Astrocyte (in vitro differentiated cells and primary cell): ENCODE measurements around the gene CBFA2T2. TPM values are rescaled to one million over a fixed set of nuclear protein-coding genes. Genes with fewer than 3 reads are reported as not detected.

Source experiments
- DNase-seq: peaks from one replicate; pipeline ENCODE4 v3.0.0-alpha.2; 2010; ENCODE audit warnings: low read depth
- FAIRE-seq: peaks from 2 replicates; lab custom pipeline; 2011; peaks lifted over from hg19 to GRCh38; lab: Jason Lieb, UNC
- H2AFZ ChIP-seq: 2 replicates; pipeline ENCODE4 v1.6.0; 2012; ENCODE audit warnings: low read depth, low read length, inconsistent platforms
- H3K27ac ChIP-seq: 2 replicates; pipeline ENCODE4 v1.5.1; 2011; ENCODE audit warnings: low read depth, low read length, inconsistent platforms
- H3K27me3 ChIP-seq: 2 replicates; pipeline ENCODE4 v1.6.0; 2011; ENCODE audit warnings: low read length, inconsistent platforms; ENCODE audit not compliant: insufficient read depth
- H3K36me3 ChIP-seq: 2 replicates; pipeline ENCODE4 v1.5.1; 2011; ENCODE audit warnings: low read length, inconsistent platforms; ENCODE audit not compliant: insufficient read depth
- H3K4me1 ChIP-seq: 2 replicates; pipeline ENCODE4 v1.5.1; 2011; ENCODE audit warnings: low read length, inconsistent platforms; ENCODE audit not compliant: insufficient read depth
- H3K4me2 ChIP-seq: 2 replicates; pipeline ENCODE4 v1.6.0; 2012; ENCODE audit warnings: low read length, inconsistent platforms
- H3K4me3 ChIP-seq: 2 replicates; pipeline ENCODE4 v1.5.1; 2011; ENCODE audit warnings: low read depth, mild to moderate bottlenecking, low read length, inconsistent platforms; ENCODE audit not compliant: insufficient read depth
- H3K79me2 ChIP-seq: 2 replicates; pipeline ENCODE4 v1.6.0; 2012; ENCODE audit warnings: mild to moderate bottlenecking, low read length, inconsistent platforms; ENCODE audit not compliant: insufficient read depth
- H3K9ac ChIP-seq: 2 replicates; pipeline ENCODE4 v1.6.0; 2012; ENCODE audit warnings: mild to moderate bottlenecking, low read length, inconsistent platforms
- H3K9me3 ChIP-seq: 2 replicates; pipeline ENCODE4 v1.5.1; 2012; ENCODE audit warnings: low read depth, mild to moderate bottlenecking, low read length, inconsistent platforms; ENCODE audit not compliant: insufficient read depth
- H4K20me1 ChIP-seq: 2 replicates; pipeline ENCODE4 v1.6.0; 2012; ENCODE audit warnings: low read length, inconsistent platforms; ENCODE audit not compliant: insufficient read depth
- H3K27ac Mint-ChIP-seq: one replicate; pipeline ENCODE4 v1.8.0; 2021; ENCODE audit warnings: mild to moderate bottlenecking, mixed read lengths; ENCODE audit not compliant: unreplicated experiment
- H3K27me3 Mint-ChIP-seq: one replicate; pipeline ENCODE4 v1.8.0; 2021; ENCODE audit warnings: low read depth, mixed read lengths; ENCODE audit not compliant: unreplicated experiment
- H3K36me3 Mint-ChIP-seq: one replicate; pipeline ENCODE4 v1.8.0; 2021; ENCODE audit warnings: low read depth, mixed read lengths; ENCODE audit not compliant: unreplicated experiment
- H3K4me1 Mint-ChIP-seq: one replicate; pipeline ENCODE4 v1.8.0; 2021; ENCODE audit warnings: low read depth, mixed read lengths; ENCODE audit not compliant: unreplicated experiment
- H3K4me3 Mint-ChIP-seq: one replicate; pipeline ENCODE4 v1.8.0; 2021; ENCODE audit warnings: mild to moderate bottlenecking, moderate library complexity, mixed read lengths; ENCODE audit not compliant: unreplicated experiment
- H3K9me3 Mint-ChIP-seq: one replicate; pipeline ENCODE4 v1.8.0; 2021; ENCODE audit warnings: mild to moderate bottlenecking, mixed read lengths; ENCODE audit not compliant: unreplicated experiment
- EZH2 ChIP-seq: IDR thresholded peaks from 2 replicates; pipeline ENCODE4 v1.6.1; 2012; ENCODE audit warnings: mild to moderate bottlenecking, low read length, inconsistent platforms; ENCODE audit not compliant: insufficient read depth
- total RNA-seq: library from RNA; stranded (reverse); gene quantifications from 2 replicates; pipeline ENCODE4 v1.2.1, GENCODE V29; 2021
- TF ChIP-seq, protein P1 (sequence below): IDR thresholded peaks from 2 replicates; pipeline ENCODE4 v1.5.1; 2011; ENCODE audit warnings: low read depth, mild to moderate bottlenecking, inconsistent platforms, low read length, moderate library complexity; ENCODE audit not compliant: insufficient read depth

The CBFA2T2 gene
- total RNA-seq, 1 donor from 2014 or later, result 14.6 TPM

DNA sequence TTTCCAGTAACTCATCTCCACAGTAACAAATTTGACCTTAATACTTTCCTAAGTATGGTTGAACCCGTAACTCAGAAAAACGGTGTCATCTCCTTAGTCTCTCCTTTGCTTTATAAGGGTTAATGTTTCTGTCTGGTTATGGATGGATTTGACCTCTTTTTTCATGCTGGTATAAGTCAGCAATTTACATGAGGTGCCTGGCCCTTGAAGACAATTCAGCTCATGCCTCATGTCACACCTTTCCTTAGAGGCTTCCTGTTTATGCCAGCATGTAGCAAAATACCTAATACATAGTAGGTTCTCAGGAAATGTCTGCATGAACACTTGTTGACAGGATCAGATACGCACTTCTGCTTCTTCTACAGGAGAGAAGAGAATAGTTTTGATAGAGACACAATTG lies 134.5 kb downstream of the CBFA2T2 start:
- no peak for DNase-seq
- Histone ChIP-seq H3K27ac (no peak overlapping the region), H3K4me3 (no peak overlapping the region), H3K4me1 (no peaks in the 10 kb centered on the region), H3K27me3 (no peaks in the 10 kb centered on the region), H3K36me3 (no peaks in the 10 kb centered on the region), H3K4me2 (no peak overlapping the region), H3K9me3 (no peaks in the 10 kb centered on the region), H3K79me2 (no peaks in the 10 kb centered on the region), H2AFZ (no peak overlapping the region), H4K20me1 (no peaks in the 10 kb centered on the region), H3K9ac (no peak overlapping the region)
- H3K4me3 Mint-ChIP-seq, result no peak overlapping the region
- H3K36me3 Mint-ChIP-seq, result peaks cover 22% of the 10 kb centered on the region
- TF ChIP-seq, protein P1, sequence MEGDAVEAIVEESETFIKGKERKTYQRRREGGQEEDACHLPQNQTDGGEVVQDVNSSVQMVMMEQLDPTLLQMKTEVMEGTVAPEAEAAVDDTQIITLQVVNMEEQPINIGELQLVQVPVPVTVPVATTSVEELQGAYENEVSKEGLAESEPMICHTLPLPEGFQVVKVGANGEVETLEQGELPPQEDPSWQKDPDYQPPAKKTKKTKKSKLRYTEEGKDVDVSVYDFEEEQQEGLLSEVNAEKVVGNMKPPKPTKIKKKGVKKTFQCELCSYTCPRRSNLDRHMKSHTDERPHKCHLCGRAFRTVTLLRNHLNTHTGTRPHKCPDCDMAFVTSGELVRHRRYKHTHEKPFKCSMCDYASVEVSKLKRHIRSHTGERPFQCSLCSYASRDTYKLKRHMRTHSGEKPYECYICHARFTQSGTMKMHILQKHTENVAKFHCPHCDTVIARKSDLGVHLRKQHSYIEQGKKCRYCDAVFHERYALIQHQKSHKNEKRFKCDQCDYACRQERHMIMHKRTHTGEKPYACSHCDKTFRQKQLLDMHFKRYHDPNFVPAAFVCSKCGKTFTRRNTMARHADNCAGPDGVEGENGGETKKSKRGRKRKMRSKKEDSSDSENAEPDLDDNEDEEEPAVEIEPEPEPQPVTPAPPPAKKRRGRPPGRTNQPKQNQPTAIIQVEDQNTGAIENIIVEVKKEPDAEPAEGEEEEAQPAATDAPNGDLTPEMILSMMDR, result no peak
- TF ChIP-seq EZH2, result no peak
- peaks cover 3% of the 10 kb centered on the region for H3K4me1 Mint-ChIP-seq
- H3K27ac Mint-ChIP-seq, result no peak overlapping the region
- no peaks in the 10 kb centered on the region for H3K9me3 Mint-ChIP-seq
- no peak for FAIRE-seq
- no peaks in the 10 kb centered on the region for H3K27me3 Mint-ChIP-seq

DNA sequence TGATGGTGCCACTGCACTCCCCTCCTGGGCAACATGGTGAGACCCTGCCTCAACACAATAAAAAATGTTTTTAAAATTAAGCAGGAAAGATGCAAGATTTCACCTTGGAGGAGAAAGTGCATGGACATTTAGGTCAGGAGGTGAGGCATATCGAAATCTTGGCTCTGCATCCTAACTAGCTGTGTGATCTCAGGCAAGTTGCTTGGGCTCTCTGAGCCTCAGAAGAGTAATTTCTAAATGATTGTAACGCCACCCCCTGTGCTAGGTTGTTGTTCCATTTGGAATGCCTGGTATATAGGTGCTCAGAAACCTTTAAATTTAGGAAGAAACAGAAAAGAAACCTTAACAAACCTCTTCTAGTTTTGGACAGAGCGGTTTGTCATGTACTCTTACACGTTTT lies 136.3 kb downstream of the CBFA2T2 start:
- H3K27ac ChIP-seq, result no peak overlapping the region
- H3K36me3 ChIP-seq, result peaks cover 5% of the 10 kb centered on the region
- DNase-seq, result no peak
- no peaks in the 10 kb centered on the region for H3K27me3 ChIP-seq
- no peaks in the 10 kb centered on the region for H3K4me1 ChIP-seq
- TF ChIP-seq EZH2, result no peak
- TF ChIP-seq, protein P1, result no peak
- H2AFZ ChIP-seq, result no peak overlapping the region
- H3K4me2 ChIP-seq, result no peak overlapping the region
- no peak overlapping the region for H3K9ac ChIP-seq
- H3K27me3 Mint-ChIP-seq, result no peaks in the 10 kb centered on the region
- H3K4me3 Mint-ChIP-seq, result no peak overlapping the region
- H3K27ac Mint-ChIP-seq, result no peak overlapping the region
- H3K79me2 ChIP-seq, result no peaks in the 10 kb centered on the region
- no peaks in the 10 kb centered on the region for H3K9me3 ChIP-seq
- H3K4me1 Mint-ChIP-seq, result peaks cover 8% of the 10 kb centered on the region
- H3K4me3 ChIP-seq, result no peak overlapping the region
- no peaks in the 10 kb centered on the region for H4K20me1 ChIP-seq
- H3K9me3 Mint-ChIP-seq, result no peaks in the 10 kb centered on the region
- H3K36me3 Mint-ChIP-seq, result peaks cover 35% of the 10 kb centered on the region
- FAIRE-seq, result no peak

DNA sequence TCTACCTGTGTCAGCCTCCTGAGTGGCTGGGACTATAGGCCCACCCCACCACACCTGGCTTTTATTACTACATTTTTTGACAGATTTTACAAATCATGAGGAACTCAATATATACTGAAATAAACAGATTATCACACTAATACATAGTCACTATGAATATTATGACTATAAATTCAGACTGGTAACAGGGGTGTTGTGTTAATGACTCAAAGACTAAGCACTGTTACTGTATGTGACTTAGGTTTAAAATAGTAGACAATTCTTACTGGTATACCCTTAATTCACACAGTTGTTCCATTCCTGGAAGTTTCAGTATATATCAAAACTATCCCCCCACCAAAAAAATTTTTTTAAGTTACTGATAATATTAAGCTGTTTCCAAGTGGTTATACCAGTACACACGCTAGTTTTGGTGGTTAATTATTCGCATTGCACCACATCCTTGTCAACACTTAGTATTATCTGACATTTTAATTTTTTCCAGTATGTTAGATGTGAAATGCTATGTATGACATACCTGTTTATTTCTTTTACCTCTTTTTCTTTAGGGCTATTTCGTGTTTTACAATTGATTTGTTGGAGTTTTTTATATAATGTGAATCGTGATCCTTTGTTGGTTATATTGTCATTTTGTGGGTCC lies 137.8 kb downstream of the CBFA2T2 start:
- no peaks in the 10 kb centered on the region for H3K79me2 ChIP-seq
- H3K4me3 ChIP-seq, result no peak overlapping the region
- FAIRE-seq, result no peak
- no peak overlapping the region for H3K4me3 Mint-ChIP-seq
- H3K4me1 ChIP-seq, result no peaks in the 10 kb centered on the region
- H3K27me3 Mint-ChIP-seq, result no peaks in the 10 kb centered on the region
- no peaks in the 10 kb centered on the region for H4K20me1 ChIP-seq
- peaks cover 5% of the 10 kb centered on the region for H3K36me3 ChIP-seq
- no peak overlapping the region for H3K9ac ChIP-seq
- no peak overlapping the region for H3K27ac ChIP-seq
- H3K4me1 Mint-ChIP-seq, result peaks cover 7% of the 10 kb centered on the region
- TF ChIP-seq EZH2, result no peak
- TF ChIP-seq, protein P1, result no peak
- H3K36me3 Mint-ChIP-seq, result peaks cover 40% of the 10 kb centered on the region
- no peak overlapping the region for H2AFZ ChIP-seq
- H3K27me3 ChIP-seq, result no peaks in the 10 kb centered on the region
- H3K9me3 Mint-ChIP-seq, result no peaks in the 10 kb centered on the region
- no peaks in the 10 kb centered on the region for H3K9me3 ChIP-seq
- H3K27ac Mint-ChIP-seq, result no peak overlapping the region
- no peak for DNase-seq
- H3K4me2 ChIP-seq, result no peak overlapping the region
